Mesendoderm (in vitro differentiated cells): ENCODE results near the gene MUC21.

Source experiments
- DNase-seq: peaks from one replicate; pipeline ENCODE4 v3.0.0; 2013
- H2AK5ac ChIP-seq: 2 replicates; pipeline ENCODE4 v1.6.1; 2013; ENCODE audit warnings: low read length, inconsistent platforms
- H2BK120ac ChIP-seq: 2 replicates; pipeline ENCODE4 v1.6.1; 2013; ENCODE audit warnings: low read depth, mild to moderate bottlenecking, low read length, moderate library complexity, mixed read lengths
- H2BK15ac ChIP-seq: replicated peaks from 2 replicates; pipeline ENCODE4 v1.6.1; 2013; ENCODE audit warnings: low read depth, mild to moderate bottlenecking, moderate library complexity
- H2BK5ac ChIP-seq: 2 replicates; pipeline ENCODE4 v1.6.1; 2013; ENCODE audit warnings: low read length, inconsistent platforms
- H3K18ac ChIP-seq: 2 replicates; pipeline ENCODE4 v1.6.1; 2013; ENCODE audit warnings: mild to moderate bottlenecking, low read length, mixed read lengths
- H3K23ac ChIP-seq: one replicate; pipeline ENCODE4 v1.6.1; 2013; ENCODE audit warnings: low read length
- H3K27ac ChIP-seq: 2 replicates; pipeline ENCODE4 v1.5.1; 2013; ENCODE audit warnings: low read depth, mild to moderate bottlenecking, inconsistent platforms, low read length, moderate library complexity
- H3K27me3 ChIP-seq: 2 replicates; pipeline ENCODE4 v1.6.1; 2013; ENCODE audit warnings: low read length, control low read depth, mild to moderate bottlenecking, inconsistent platforms; ENCODE audit not compliant: insufficient read depth, poor library complexity
- H3K36me3 ChIP-seq: 2 replicates; pipeline ENCODE4 v1.6.1; 2013; ENCODE audit warnings: low read length, inconsistent platforms; ENCODE audit not compliant: control insufficient read depth, insufficient read depth
- H3K4ac ChIP-seq: one replicate; pipeline ENCODE4 v1.6.1; 2013; ENCODE audit warnings: low read depth, mild to moderate bottlenecking, low read length, moderate library complexity
- H3K4me1 ChIP-seq: 2 replicates; pipeline ENCODE4 v1.6.1; 2013; ENCODE audit warnings: low read depth, low read length, inconsistent platforms; ENCODE audit not compliant: control insufficient read depth
- H3K4me2 ChIP-seq: 2 replicates; pipeline ENCODE4 v1.6.1; 2013; ENCODE audit warnings: low read length
- H3K4me3 ChIP-seq: 2 replicates; pipeline ENCODE4 v1.5.1; 2013; ENCODE audit warnings: mild to moderate bottlenecking, low read length
- H3K56ac ChIP-seq: one replicate; pipeline ENCODE4 v1.6.1; 2013; ENCODE audit warnings: low read length
- H3K79me1 ChIP-seq: 2 replicates; pipeline ENCODE4 v1.6.1; 2013; ENCODE audit warnings: low read length, inconsistent platforms
- H3K79me2 ChIP-seq: 2 replicates; pipeline ENCODE4 v1.6.1; 2013; ENCODE audit warnings: mild to moderate bottlenecking, low read length; ENCODE audit not compliant: control insufficient read depth, insufficient read depth
- H3K9ac ChIP-seq: 2 replicates; pipeline ENCODE4 v1.6.1; 2013; ENCODE audit warnings: low read length, inconsistent platforms
- H4K5ac ChIP-seq: one replicate; pipeline ENCODE4 v1.6.1; 2013; ENCODE audit warnings: low read length
- H4K8ac ChIP-seq: one replicate; pipeline ENCODE4 v1.6.1; 2013; ENCODE audit warnings: low read depth, mild to moderate bottlenecking, control low read depth, low read length, moderate library complexity
- WGBS: extraction: QIAGEN DNeasy Blood & Tissue Kit; methylation state at CpG from one replicate; pipeline ENCODE4 v1.1.7; 2013; ENCODE audit warnings: low lambda C conversion rate, missing lambda C conversion rate; ENCODE audit not compliant: insufficient coverage; ENCODE audit errors: extremely low coverage; 5-methylcytosine and 5-hydroxymethylcytosine counted together

MUC21 gene

DNA sequence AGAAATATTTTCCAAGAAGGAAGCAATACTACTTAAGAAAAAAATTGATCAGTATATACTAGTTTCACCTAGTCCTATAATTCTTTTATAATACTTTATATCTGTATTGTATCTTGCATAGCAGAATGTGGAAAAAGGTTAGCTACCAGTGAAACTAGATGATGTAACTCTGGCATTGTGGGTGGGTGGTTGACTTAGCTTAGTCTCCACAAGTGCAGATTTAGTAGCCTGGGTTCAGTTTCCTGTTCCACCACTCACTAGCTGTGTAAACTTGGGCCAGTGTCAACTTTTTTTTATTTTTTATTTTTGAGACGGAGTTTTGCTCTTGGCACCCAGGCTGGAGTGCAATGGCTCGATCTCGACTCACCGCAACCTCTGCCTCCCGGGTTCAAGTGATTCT lies 2.0 kb downstream of the MUC21 start:
- DNase-seq, result no peak
- Histone ChIP-seq H3K27ac (no peak overlapping the region), H2BK15ac (no peak overlapping the region), H3K4ac (no peak overlapping the region), H3K27me3 (no peaks in the 10 kb centered on the region), H3K4me3 (no peak overlapping the region), H3K4me1 (peaks cover 9% of the 10 kb centered on the region), H2BK120ac (no peak overlapping the region), H3K23ac (no peak overlapping the region), H2AK5ac (no peak overlapping the region), H3K56ac (no peak overlapping the region), H2BK5ac (no peak overlapping the region), H3K4me2 (no peak overlapping the region), H3K36me3 (no peaks in the 10 kb centered on the region), H3K79me1 (no peaks in the 10 kb centered on the region), H3K18ac (no peak overlapping the region), H3K9ac (no peak overlapping the region), H4K8ac (no peak overlapping the region), H3K79me2 (no peaks in the 10 kb centered on the region), H4K5ac (no peak overlapping the region)
- no CpG with 5 or more reads among the region's 5 CpGs for WGBS

DNA sequence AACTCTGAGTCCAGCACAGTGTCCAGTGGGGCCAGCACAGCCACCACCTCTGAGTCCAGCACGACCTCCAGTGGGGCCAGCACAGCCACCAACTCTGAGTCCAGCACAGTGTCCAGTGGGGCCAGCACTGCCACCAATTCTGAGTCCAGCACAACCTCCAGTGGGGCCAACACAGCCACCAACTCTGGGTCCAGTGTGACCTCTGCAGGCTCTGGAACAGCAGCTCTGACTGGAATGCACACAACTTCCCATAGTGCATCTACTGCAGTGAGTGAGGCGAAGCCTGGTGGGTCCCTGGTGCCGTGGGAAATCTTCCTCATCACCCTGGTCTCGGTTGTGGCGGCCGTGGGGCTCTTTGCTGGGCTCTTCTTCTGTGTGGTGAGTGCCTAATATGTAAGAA lies 3.8 kb downstream of the MUC21 start:
- Histone ChIP-seq H3K18ac (no peak overlapping the region), H3K4me3 (no peak overlapping the region), H3K27me3 (no peaks in the 10 kb centered on the region), H3K4me1 (peaks cover 8% of the 10 kb centered on the region), H2BK5ac (no peak overlapping the region), H2AK5ac (no peak overlapping the region), H3K4ac (no peak overlapping the region), H3K9ac (no peak overlapping the region), H3K79me2 (no peaks in the 10 kb centered on the region), H3K27ac (no peak overlapping the region), H3K56ac (no peak overlapping the region), H2BK120ac (no peak overlapping the region), H4K5ac (no peak overlapping the region), H4K8ac (no peak overlapping the region), H3K36me3 (no peaks in the 10 kb centered on the region), H3K79me1 (no peaks in the 10 kb centered on the region), H3K23ac (no peak overlapping the region), H3K4me2 (no peak overlapping the region), H2BK15ac (no peak overlapping the region)
- WGBS, result no CpG with 5 or more reads among the region's 6 CpGs
- no peak for DNase-seq

DNA sequence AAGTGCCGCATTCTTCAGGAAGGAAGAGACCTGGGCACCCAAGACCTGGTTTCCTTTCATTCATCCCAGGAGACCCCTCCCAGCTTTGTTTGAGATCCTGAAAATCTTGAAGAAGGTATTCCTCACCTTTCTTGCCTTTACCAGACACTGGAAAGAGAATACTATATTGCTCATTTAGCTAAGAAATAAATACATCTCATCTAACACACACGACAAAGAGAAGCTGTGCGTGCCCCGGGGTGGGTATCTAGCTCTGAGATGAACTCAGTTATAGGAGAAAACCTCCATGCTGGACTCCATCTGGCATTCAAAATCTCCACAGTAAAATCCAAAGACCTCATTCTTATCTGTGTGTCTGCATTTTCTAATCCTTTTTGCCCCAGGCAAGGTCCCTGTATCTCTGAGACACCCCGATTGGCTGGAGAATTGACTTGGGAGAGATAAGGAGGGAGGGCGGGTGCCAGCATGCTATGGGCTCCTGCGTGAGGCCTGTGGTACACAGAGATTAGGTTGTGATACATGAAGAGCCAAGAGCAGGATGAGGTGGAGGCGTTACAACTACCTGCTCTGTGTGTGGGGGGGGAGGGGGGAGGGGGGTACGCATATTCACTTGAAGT lies 4.8 kb downstream of the MUC21 start:
- Histone ChIP-seq H3K36me3 (no peaks in the 10 kb centered on the region), H3K27me3 (no peaks in the 10 kb centered on the region), H3K4ac (no peak overlapping the region), H3K9ac (no peak overlapping the region), H3K56ac (no peak overlapping the region), H4K5ac (no peak overlapping the region), H3K4me1 (peaks cover 6% of the 10 kb centered on the region), H3K4me3 (no peak overlapping the region), H2BK5ac (no peak overlapping the region), H3K79me2 (no peaks in the 10 kb centered on the region), H3K23ac (no peak overlapping the region), H3K27ac (no peak overlapping the region), H3K79me1 (no peaks in the 10 kb centered on the region), H3K4me2 (no peak overlapping the region), H2AK5ac (no peak overlapping the region), H2BK15ac (no peak overlapping the region), H3K18ac (no peak overlapping the region), H2BK120ac (no peak overlapping the region), H4K8ac (no peak overlapping the region)
- WGBS, result no CpG with 5 or more reads among the region's 9 CpGs
- DNase-seq, result peak; percentile 81

DNA sequence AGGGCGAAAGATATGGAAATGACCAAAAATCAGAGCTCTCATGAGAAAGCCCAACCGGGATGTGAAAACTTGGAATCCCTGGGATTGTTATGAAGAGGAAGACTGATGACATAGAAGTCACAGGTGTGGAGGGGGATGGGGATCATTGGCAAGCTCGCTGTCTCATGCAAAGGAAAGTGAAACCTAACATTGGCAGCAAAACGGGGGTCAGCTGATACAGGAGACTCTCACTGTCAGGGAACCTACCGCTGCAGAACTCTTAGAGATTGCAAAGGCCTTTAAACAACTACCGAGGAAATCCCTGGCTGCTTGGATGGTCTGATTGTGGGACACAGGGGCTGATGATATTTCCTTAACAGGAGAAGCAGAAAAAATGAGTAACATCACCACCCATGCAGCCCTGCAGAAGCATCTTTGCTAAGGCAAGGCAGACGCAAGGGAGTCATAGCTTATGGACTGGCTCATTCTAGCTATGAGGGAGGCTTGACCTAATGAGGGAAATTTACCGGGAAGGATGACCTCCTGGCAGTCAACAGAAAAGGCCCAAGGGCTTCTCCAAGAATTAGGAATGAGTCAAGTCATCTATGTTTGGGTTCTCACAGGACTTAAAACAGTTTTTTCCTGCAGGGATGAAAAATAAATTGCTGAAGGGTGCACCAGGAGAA lies 7.0 kb downstream of the MUC21 start:
- no CpG with 5 or more reads among the region's 8 CpGs for WGBS
- no peak overlapping the region for H3K27ac ChIP-seq

DNA sequence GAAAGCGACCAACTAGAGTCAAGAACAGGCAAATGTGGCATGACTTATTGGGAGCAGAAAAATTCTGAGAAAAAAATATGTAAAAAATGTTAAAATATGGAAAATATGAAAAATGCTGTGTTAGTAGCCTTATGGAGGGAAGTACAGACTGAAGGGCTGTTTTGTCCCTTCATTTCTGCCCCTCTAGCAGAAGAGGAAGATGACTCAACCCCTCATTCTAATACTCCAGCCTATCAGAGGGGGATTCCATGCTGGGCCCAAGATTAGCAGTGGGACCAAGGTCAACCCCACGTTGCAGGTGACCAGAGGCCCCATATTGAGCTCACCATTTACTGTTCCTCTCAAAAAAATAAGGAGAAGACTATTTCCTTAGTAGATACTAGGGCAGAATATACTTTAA lies 8.4 kb downstream of the MUC21 start:
- no peak overlapping the region for H3K4ac ChIP-seq
- no peak overlapping the region for H2AK5ac ChIP-seq
- DNase-seq, result no peak
- no CpG with 5 or more reads among the region's 2 CpGs for WGBS
- H3K56ac ChIP-seq, result no peak overlapping the region
- no peaks in the 10 kb centered on the region for H3K79me2 ChIP-seq
- H3K27ac ChIP-seq, result no peak overlapping the region
- H3K4me3 ChIP-seq, result no peak overlapping the region
- H3K9ac ChIP-seq, result no peak overlapping the region
- no peak overlapping the region for H2BK120ac ChIP-seq
- H4K8ac ChIP-seq, result no peak overlapping the region
- H2BK5ac ChIP-seq, result no peak overlapping the region
- H3K79me1 ChIP-seq, result no peaks in the 10 kb centered on the region
- no peaks in the 10 kb centered on the region for H3K27me3 ChIP-seq
- H3K4me1 ChIP-seq, result peaks cover 6% of the 10 kb centered on the region
- no peak overlapping the region for H2BK15ac ChIP-seq
- no peak overlapping the region for H4K5ac ChIP-seq
- no peaks in the 10 kb centered on the region for H3K36me3 ChIP-seq
- H3K4me2 ChIP-seq, result no peak overlapping the region
- H3K18ac ChIP-seq, result no peak overlapping the region
- H3K23ac ChIP-seq, result no peak overlapping the region

More for the DNA sequence above, 7.0 kb downstream of the MUC21 start:
- H3K36me3 ChIP-seq, result no peaks in the 10 kb centered on the region
- no peaks in the 10 kb centered on the region for H3K79me2 ChIP-seq
- no peak overlapping the region for H2AK5ac ChIP-seq
- H4K5ac ChIP-seq, result no peak overlapping the region
- no peak overlapping the region for H3K56ac ChIP-seq
- no peak overlapping the region for H2BK120ac ChIP-seq
- no peak overlapping the region for H4K8ac ChIP-seq
- H3K9ac ChIP-seq, result no peak overlapping the region
- no peaks in the 10 kb centered on the region for H3K27me3 ChIP-seq
- no peak overlapping the region for H3K18ac ChIP-seq
- H3K4me1 ChIP-seq, result peaks cover 6% of the 10 kb centered on the region
- H3K23ac ChIP-seq, result no peak overlapping the region
- H3K79me1 ChIP-seq, result no peaks in the 10 kb centered on the region
- no peak overlapping the region for H2BK5ac ChIP-seq
- DNase-seq, result no peak
- no peak overlapping the region for H3K4me2 ChIP-seq
- H3K4me3 ChIP-seq, result no peak overlapping the region
- no peak overlapping the region for H3K4ac ChIP-seq
- H2BK15ac ChIP-seq, result no peak overlapping the region

DNA sequence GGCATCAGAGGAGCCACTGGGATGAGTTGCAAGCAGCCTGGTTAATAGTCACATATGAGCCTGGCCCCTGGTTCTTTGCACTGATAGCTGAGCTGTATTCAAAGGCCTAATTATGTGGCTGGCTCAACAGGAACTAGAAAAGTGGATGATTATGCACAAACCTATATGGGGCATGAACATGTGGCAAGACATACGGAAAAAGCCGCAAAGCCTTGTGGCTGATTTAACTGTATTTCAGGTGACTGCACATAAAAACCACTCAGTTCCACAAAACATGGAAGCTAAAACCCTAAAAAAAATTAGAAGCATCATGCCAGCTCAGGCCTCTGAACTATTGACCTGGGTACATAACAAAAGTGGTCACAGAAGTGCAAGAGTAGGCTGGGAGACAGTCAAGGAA lies 13.8 kb downstream of the MUC21 start:
- WGBS, result no CpG with 5 or more reads among the region's 2 CpGs
- Histone ChIP-seq H2BK120ac (no peak overlapping the region), H4K8ac (no peak overlapping the region)

More for the DNA sequence above, 13.8 kb downstream of the MUC21 start:
- Histone ChIP-seq H3K27me3 (no peaks in the 10 kb centered on the region), H3K4me3 (no peak overlapping the region), H3K4me2 (no peak overlapping the region), H3K36me3 (no peaks in the 10 kb centered on the region), H3K27ac (no peak overlapping the region), H3K9ac (no peak overlapping the region), H3K79me2 (no peaks in the 10 kb centered on the region), H4K5ac (no peak overlapping the region), H2AK5ac (no peak overlapping the region), H2BK15ac (no peak overlapping the region), H3K56ac (no peak overlapping the region), H3K79me1 (no peaks in the 10 kb centered on the region), H2BK5ac (no peak overlapping the region), H3K23ac (no peak overlapping the region), H3K4me1 (no peaks in the 10 kb centered on the region), H3K18ac (no peak overlapping the region), H3K4ac (no peak overlapping the region)
- no peak for DNase-seq
